Measurements from ENCODE around the gene SMAD3.
"Not testable (repeated sequence)": the region's sequence is repeated elsewhere in the genome, so short reads cannot be mapped to it uniquely, and the experiment has no call there.

Gene SMAD3

GRCh38 chr15:67142092-67142766 is 76.8 kb downstream of the SMAD3 start:
- no peak for DNase-seq (ENCODE audit: low read depth in 3 of 3)

- DNase-seq (ENCODE audit: low read depth in 3 of 3): no peak
Measured at GRCh38 chr15:67142767-67143100, 77.3 kb downstream of the SMAD3 start.

- no peak for DNase-seq (ENCODE audit: low read depth in 3 of 3)
Measured at GRCh38 chr15:67143646-67144045, 78.2 kb downstream of the SMAD3 start.

GRCh38 chr15:67144609-67145311 is 79.4 kb downstream of the SMAD3 start:
- no peak for DNase-seq (ENCODE audit: low read depth in 3 of 3)

- DNase-seq (ENCODE audit: low read depth in 3 of 3): no peak
Measured at GRCh38 chr15:67145312-67145610, 79.9 kb downstream of the SMAD3 start.

- no peak for DNase-seq (ENCODE audit: low read depth in 3 of 3)
Measured at GRCh38 chr15:67145710-67146109, 80.3 kb downstream of the SMAD3 start.

GRCh38 chr15:67146234-67146633 is 80.8 kb downstream of the SMAD3 start:
- DNase-seq (ENCODE audit: low read depth in 3 of 3): no peak

- DNase-seq (ENCODE audit: low read depth in 3 of 3): peak in 1 of 3 donors; percentile 33
Measured at GRCh38 chr15:67146875-67147381, 81.5 kb downstream of the SMAD3 start.

GRCh38 chr15:67147396-67147949 is 82.1 kb downstream of the SMAD3 start:
- no peak for DNase-seq (ENCODE audit: low read depth in 3 of 3)

GRCh38 chr15:67148196-67148701 is 82.8 kb downstream of the SMAD3 start:
- no peak for DNase-seq (ENCODE audit: low read depth in 3 of 3)

GRCh38 chr15:67149068-67149772 is 83.8 kb downstream of the SMAD3 start:
- no peak for DNase-seq (ENCODE audit: low read depth in 3 of 3)

- DNase-seq (ENCODE audit: low read depth in 3 of 3): no peak
Measured at GRCh38 chr15:67149773-67150022, 84.3 kb downstream of the SMAD3 start.

GRCh38 chr15:67150023-67150860 is 84.8 kb downstream of the SMAD3 start:
- DNase-seq (ENCODE audit: low read depth in 3 of 3): peak in 1 of 3 donors; percentile 44

GRCh38 chr15:67152429-67152828 is 87.0 kb downstream of the SMAD3 start:
- no peak for DNase-seq (ENCODE audit: low read depth in 3 of 3)

GRCh38 chr15:67153044-67153443 is 87.6 kb downstream of the SMAD3 start:
- not testable (repeated sequence) for DNase-seq (ENCODE audit: low read depth in 3 of 3)

GRCh38 chr15:67154249-67154648 is 88.8 kb downstream of the SMAD3 start:
- no peak for DNase-seq (ENCODE audit: low read depth in 3 of 3)

- no peak for DNase-seq (ENCODE audit: low read depth in 3 of 3)
Measured at GRCh38 chr15:67156426-67156825, 91.0 kb downstream of the SMAD3 start.

GRCh38 chr15:67156834-67157233 is 91.4 kb downstream of the SMAD3 start:
- no peak for DNase-seq (ENCODE audit: low read depth in 3 of 3)

GRCh38 chr15:67157521-67158252 is 92.3 kb downstream of the SMAD3 start:
- no peak for DNase-seq (ENCODE audit: low read depth in 3 of 3)

GRCh38 chr15:67158367-67158766 is 93.0 kb downstream of the SMAD3 start:
- no peak for DNase-seq (ENCODE audit: low read depth in 3 of 3)

GRCh38 chr15:67161412-67161811 is 96.0 kb downstream of the SMAD3 start:
- no peak for DNase-seq (ENCODE audit: low read depth in 3 of 3)
